DMS114 treated with DMSO at 0.1 percent for 48 hours (cell line): ENCODE results near the gene KRTAP5-4.
"Not testable (repeated sequence)": the region's sequence is repeated elsewhere in the genome, so short reads cannot be mapped to it uniquely, and the experiment has no call there.

Experiments
- DNase-seq: peaks from one replicate; lab custom pipeline; 2025; ENCODE audit not compliant: unreplicated experiment; lab: John Stamatoyannopoulos, UW

The KRTAP5-4 gene

DNA sequence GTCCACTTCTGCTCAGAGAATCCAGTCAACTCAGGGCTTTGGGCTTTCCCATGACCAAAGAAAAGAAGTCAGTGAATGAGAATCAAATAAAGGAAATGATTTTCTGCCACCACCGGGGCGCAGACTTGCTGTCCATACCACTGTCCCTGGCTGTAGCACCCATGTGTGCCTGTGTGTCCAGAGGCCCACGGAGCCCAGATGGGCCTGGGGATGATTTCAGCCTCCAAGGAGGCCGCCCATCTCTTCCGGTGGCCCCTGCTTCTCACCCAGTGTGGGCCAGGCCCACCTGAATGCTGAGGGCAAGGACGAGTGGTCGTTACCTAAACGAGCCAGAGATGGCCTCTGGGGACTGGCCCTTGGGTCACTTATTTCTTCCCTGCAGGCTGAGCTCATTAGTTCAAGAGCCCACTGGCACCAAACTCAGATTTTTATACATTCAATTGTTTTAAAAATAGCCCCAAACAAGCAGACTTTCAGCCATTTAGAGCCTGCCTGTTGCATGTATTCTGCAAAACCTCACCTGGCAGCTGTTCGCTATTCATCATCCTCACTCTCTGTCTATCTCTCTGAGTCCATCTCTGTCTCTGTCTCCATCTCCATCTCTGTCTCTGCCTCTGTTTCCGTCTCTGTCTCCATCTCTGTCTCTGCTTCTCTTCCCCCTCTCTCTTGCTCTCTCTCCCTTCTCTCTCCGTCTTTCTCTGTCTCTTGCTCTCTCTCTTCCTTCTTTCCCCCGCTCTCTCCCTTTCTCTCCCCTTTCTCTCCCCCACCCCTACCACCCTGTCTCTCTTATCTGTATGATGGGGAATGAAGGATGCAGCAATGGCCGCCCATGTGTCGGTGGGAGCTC lies 31.8 kb upstream of the KRTAP5-4 start:
- DNase-seq = no peak

DNA sequence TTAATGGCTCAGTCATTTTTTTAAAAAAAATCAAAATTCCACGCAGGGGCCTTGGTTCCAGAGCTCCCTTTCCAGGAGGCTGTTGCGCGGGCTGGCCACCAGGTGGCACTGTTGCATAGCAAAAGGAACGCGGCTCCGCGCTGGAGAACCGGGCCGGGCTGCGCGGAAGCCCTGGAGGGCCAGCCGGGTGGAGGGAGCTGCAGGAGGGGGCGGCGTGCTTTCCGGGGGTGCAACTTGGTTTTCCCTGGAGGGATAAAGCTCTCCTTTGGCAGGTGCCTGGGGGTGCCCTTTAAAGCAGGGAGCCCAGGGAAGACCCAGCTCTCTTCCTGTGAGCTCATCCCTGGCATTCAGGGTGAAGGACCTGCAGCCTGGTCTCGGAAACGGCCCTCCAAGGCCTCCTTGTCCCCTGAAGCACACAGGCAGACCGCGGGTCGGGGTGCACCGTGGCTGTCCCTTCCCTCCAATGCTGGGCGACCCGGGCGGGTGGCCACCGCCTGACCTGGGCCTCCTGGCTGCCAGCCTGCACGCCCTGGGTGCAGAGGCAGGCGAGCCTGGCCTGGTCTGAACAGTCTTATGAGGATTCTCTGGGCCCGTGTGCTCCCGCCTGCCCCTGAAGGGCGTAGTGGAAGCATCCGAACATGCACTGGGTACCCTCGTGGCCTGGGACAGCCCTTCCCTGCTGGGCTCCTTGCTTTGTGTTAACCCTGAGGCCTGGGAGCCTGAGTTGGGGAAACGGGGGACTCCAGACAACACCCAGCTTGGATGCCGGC lies 31.0 kb upstream of the KRTAP5-4 start:
- no peak for DNase-seq

DNA sequence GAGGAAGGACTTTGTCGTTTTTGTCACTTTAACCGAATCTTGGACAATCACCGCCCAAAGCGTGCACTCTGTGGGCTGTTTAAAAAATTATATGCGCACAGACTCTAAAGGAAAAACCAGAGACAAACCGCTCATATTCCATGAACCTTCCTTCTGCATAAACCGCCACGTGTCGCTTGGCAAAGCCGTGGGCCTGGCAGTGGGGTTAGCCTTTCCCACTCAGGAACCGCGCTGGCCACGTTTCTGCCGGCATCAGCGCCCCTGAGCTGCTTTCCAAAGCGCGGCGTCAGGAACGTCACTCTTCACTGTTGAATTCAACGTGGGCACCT lies 30.5 kb upstream of the KRTAP5-4 start:
- DNase-seq = no peak

DNA sequence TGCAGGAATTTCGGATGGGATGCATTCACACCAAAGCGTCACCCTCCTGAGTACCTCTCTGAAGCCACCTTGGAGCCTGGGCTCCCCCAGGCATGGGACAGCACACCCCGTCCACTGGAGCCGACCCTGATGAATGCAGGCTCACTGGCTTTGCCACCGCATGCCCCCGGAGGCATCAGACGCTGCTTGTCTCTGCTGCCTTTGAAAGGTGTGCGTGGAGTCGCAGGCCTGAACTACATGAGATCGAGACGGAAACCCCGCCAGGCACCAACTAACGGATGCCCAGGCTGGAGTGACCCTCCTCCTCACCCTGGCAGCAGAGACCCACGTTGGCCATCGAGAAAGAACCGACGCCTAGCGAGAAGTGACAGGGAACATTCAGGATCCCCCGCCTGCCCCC lies 30.1 kb upstream of the KRTAP5-4 start:
- DNase-seq = no peak

DNA sequence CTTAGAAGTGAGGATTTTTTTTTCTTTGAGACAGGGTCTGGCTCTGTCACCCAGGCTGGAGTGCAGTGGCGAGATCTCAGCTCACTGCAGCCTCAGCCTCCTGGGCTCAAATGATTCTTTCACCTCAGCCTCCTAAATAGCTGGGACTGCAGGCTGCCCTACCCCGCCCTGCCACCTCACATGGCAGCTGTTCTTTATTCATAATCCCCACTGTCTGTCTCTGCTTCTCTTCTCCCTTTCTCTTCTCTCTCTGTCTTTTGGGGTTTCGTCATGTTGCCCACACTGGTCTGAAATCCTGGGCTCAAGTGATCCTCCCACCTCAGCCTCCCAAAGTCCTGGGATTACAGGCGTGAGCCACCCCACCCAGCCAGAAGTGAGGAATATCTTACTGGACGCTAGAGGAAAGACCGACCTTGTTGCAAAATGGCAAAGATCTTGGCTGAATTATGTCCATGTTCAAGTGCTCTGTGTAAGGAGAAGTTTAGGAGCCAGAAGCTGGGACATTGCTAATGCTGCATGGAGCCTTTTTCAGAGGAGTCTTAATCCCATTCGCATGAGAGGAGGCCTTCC lies 29.6 kb upstream of the KRTAP5-4 start:
- DNase-seq = no peak

DNA sequence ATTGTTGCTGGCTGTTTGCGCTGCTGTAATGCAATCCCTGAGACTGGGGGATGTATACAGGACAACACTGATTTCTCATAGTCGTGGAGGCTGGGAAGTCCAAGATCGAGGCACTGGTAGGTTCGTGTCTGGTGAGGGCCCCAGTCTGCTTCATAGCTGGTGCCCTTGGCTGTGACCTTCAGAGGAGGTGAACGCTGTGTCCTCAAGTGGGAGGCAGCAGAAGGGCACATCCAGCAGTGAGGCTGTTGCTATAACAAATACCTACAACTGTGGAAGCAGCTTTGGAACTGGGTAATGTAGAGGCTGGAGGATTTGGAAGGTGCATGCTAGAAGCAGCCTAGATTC lies 29.0 kb upstream of the KRTAP5-4 start:
- DNase-seq = no peak

DNA sequence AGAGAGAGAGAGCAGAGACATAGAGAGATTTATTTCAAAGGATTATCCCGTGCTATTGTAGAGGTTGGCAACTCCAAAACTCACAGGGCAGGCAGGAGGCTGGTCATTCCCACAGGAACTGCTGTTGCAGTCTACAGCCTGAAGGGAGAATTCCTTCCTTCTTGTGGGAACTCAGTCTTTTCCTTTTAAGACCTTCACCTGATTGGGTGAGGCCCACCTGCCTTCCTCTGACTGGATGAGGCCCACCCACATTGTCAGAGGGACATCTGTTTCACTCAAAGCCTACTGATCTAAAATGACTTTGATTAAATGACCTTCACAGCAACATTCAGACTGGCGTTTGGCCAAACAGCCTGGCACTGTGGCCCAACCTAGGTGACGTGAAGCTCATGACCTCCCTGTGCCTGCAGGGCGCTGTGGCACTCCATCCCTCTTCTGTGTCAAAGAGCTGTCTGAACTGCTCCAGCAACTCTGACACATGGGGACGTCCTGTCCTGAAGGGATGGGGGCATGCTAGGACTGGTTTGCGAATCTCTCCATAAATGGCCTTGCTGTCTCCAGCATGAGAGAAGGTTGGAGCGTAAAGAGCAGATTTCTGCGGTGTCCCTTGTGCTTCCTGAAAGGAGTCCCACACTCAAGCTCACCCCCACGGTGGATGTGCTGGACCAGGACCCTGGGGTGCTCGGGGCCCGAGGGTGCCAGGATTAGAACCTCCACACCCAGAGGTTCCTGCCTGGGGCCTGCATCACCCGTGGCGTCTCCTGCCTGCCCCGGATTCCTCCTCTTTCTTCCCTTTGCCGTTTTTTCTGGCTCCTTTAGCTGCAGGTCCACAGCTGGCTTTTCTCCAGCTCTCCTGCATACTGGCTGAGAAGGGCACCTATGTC lies 28.3 kb upstream of the KRTAP5-4 start:
- DNase-seq = no peak

DNA sequence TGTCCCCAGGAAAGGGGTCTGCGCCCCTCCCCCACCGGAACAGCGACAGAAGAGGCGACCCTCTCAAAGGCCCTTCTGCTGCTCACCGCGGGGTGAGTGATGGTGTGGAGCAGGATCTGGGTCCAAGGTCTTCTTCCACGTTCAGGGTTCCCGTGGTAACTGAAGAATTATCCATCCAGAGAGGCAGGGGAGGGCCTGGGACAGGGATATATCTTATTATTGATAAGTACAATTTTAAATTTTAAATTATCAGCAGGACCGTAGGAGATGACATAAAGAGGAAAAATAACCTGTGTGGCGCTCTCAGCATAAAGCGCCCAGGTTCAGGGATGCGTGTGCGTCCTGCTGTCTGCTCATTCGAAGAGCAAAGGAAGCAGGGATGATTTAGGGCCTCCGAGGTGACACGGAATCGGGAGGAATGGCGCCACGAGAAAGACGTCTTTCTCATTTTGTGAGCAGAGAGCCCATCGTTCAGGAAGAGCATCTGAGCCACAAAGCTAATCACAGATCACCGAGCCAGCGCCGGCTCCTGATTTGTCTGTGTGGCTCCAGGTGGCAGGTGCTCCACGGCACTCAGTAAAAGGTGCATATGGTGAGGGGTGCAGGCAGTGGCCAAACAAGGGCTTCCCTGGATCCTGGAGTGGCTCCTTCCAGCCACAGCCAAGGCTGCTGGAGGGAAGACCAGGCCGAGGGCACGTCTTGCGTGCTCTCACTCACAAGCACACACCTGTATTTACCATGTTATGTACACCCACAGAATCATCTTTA lies 26.9 kb upstream of the KRTAP5-4 start:
- no peak for DNase-seq

DNA sequence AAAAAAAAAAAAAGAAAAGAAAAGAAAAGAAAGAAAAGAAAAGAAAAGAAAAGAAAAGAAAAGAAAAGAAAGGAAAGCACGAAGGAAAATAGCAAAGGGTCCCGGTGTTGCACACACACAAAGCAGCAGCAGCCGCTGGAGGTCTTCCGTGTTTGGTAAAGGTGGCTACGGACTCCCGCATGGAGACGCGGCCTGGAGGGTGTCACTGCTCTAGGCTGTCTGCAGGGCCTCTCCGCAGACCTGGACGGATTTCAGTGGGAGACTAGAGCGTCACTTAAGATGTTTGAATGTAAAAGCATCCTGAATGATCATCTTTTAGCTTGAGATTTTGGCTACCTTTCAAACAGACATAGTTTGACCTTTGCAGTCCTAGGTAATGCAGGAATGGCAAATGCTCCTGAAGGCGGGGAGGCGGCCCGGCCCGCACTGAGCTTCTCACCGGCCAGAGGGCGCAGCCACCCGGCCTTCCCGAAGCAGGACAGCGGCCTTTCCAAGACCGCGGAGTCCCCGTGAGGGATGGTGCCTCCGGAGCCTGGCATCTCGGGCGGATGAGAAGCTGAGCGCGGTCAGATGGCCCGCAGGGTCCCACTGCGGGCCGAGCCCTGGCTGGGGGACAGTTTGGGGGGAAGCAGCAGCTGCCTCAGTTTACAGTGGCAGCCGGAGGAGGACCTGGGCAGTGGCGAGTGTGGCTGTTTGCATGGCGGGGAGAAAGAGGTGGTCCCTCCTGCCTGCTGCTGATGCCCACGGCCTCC lies 26.1 kb upstream of the KRTAP5-4 start:
- DNase-seq = no peak

DNA sequence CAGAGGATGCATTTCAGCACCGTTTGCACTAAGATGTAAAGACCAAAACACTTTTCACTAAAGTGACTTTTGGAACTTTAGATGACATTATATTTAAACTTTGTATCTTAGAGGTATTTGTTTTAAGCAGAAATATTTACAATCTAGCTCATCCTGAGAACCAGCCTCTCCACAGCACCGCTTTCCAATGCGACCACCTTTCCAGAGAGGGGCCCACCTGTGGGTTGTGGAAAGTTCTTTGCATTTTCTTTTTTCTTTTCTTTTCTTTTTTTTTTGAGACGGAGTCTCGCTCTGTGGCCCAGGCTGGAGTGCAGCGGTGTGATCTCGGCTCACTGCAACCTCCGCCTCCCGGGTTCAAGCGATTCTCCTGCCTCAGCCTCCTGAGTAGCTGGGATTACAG lies 24.6 kb upstream of the KRTAP5-4 start:
- DNase-seq = not testable (repeated sequence)

DNA sequence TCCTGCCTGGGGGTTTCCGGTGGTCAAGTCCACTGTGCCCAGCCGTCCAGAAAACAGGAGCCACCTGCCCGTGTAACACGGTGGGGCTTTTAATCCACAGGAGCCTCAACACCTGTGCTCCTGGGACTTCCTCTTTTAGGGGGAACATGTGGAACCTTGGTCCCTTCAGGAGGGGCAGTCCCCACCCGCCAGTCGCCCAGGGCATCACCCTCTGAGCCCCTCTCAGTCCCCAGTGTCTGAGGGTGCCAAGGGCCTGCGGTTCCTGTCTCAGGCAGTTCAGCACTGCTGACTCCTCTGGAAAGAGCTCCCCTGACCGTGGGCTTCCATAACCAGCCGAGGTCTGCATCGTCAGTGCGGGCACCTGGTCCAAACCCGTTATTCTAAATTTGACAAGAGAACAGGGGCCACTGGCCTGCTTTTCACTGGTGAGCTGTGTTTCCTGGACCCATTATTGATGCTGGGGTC lies 23.5 kb upstream of the KRTAP5-4 start:
- DNase-seq = no peak

DNA sequence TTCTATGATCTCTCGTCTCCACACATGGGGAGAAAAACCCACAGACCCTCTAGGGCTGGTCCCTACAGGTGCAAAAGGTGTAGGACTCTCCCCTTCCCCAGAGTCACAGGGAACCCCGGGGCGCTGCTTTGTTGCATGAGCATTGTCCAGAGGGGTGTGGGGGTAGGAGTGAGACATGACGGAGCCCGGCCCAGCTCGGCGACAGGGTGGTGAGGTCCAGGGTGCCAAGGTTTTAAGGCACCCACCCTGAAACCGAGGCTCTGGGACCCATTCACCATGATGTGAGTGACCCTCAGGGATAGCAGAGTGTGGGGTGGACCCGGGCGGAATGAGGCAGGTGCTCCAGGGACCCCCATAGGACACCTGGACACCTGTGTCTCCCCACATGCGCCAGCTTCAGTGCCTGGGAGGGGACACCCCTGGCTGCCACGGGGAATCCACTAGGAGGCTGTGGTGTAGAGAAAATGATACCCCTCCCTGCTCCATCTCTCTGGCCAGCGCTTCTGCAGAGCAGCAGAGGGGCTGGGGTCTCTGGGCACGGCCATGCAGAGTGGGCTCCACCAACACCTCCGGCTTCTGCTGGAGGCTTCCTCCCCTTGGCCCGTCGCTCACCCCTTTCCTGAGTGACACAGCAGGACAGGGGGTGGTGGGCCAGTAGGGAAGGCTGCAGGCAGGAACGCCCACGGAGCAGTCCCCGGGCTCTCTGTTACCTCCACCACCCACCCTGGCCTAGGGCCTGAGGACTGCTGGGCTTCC lies 22.8 kb upstream of the KRTAP5-4 start:
- DNase-seq = no peak

DNA sequence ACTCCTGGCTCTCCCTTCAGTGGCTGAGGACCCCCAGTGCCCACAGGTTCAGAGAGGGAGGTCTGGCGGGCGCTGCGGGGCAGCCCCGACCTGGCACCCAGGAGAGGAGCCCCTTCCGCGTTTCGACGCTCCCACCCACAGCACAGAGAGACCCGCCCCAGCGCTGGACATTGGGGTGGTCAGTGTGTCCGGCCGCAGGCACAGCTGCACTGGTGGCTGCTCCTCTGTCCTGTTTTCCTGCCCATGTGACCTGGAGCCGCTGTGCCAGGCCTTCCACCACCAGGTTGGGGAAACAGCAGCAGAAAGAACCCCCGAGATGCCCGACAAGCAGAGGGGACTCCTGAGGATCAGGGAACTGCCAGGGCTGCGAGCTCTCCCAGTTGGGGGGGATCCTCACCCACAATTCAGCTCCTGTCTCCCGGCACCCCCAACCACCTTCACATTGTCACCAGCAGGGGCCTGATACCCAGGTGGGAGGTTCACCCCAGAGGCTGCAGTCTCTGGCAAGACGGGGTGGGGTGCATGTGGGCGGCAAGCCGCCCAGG lies 21.3 kb upstream of the KRTAP5-4 start:
- DNase-seq = no peak

DNA sequence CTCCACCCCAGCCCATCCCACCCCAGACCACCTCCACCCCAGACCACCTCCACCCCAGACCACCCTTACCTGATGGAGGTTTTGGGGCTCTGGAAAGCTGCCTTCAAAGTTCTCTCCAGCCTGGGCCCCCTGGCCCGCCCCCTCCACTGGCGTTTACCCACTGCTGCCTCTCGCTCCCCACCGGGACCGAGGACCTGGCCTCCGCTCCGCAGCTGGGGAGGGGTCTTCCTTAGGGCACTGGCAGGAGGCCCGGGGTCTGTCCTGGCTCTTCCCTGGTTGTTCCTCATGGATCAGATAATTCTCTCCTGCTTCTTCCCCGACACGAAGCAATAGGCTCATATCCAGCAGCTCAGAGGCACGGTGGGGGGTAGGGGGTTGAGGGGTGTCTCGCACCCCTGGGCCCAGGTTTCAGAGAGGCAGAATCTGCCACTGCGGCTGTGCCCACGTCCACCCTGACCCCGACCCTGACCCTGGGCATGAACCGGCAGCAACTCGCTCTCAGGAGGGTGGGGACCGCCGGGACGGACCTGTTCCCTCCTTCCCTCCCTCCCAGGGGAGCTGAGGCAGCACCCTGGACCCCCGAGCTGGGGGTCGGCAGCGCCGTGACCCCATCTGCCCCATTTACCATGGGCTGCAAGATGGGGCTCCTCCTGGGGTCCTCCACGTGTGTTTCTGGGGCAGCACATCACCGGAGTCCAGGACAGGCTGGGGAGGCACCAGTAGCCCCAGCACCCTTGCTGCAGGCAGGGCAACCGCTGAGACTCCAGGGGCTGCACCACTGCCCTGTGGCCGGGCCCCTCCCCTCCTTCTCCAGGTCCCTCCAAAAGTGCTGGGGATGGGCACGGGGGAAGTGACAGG lies 20.6 kb upstream of the KRTAP5-4 start:
- no peak for DNase-seq

DNA sequence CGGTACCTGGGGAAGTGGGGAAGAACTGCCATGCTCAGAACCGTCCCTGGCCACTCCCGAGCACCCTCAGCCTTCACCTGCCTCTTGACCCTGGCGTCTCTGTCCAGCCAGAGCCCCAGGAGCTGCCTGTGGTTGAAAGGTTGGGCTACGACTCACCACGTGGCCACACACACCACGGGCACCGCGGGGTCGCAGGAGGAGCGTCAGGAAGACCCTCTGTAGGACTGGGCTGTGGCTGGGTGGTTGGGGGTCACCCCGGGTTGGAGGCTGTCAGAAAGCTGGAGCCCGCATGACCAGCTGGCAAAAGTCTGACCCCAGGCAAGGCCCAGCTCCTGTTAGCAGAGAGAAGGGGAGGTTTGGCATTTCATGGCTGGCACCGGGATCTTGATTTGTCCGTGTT lies 19.2 kb upstream of the KRTAP5-4 start:
- no peak for DNase-seq

DNA sequence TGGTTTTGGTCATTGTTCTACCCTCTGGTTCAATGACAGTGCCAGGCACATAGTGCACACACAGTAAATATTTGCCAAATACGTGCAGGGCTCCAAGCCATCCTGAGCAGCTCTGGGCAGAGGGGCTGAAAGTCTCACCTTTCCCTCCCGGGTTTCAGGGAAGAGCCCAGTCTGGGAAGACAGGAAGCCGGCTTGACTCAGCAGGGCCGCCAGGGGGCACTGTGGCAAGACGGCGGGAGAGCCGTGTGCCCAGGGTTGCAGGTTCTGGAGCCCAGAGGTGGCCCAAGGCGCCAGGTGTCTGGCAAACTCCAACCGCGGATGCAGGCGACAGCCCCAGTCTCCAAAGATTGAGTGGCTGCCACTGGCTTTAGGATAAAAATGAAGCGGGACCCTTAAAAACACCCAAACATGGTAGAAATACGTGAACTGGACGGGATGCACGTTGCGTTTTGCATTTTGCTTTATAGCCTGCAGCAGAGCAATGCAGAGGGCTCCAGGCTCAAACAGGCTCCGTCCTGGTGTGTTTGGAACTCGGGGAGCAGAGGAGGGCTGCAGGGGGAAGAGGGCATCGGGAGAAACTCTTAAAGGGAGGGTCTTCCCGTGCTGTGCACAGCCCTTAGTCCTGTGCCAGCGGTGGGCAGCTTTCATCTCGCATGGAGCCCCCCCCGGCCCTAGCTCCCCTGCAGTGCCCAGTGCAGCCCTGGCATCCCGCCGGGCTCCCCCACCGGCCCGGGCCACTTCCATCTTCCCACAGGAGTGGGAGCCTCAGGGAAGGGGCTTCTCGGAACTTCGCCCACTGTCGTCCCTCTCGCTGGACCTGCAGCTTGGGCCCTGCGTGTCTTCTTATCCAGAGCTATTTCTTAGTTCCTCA lies 18.4 kb upstream of the KRTAP5-4 start:
- no peak for DNase-seq

DNA sequence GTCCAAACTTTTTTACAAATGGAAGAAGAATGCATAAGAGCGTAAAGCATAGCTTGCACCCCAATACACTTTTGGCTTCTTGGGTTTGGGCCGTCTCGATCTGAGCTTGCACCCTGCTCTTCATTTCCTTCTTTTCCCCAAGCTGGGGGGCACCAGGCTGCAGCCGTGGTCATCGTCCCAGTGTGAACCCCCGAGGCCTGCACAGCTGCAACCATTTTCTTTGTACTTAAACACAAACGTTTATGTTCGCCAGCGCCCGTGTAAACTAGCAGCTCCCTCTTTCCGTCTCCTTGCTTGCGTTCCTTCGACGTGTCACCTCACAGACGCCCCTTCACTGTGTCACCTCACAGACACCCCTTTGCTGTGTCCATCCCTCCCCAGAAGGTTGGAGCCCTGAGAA lies 17.7 kb upstream of the KRTAP5-4 start:
- no peak for DNase-seq
